ENCODE measurements around the gene PAK6.
A peak's percentile ranks its signal among the peaks of the same experiment; 100 is the strongest.

The PAK6 gene

GRCh38 chr15:40293905-40294895 lies 55.3 kb downstream of the PAK6 start:
- no peak for DNase-seq

- DNase-seq, result no peak
Measured at GRCh38 chr15:40295297-40295696, 56.4 kb downstream of the PAK6 start.

- DNase-seq, result no peak
Measured at GRCh38 chr15:40295877-40296560, 57.2 kb downstream of the PAK6 start.

DNA sequence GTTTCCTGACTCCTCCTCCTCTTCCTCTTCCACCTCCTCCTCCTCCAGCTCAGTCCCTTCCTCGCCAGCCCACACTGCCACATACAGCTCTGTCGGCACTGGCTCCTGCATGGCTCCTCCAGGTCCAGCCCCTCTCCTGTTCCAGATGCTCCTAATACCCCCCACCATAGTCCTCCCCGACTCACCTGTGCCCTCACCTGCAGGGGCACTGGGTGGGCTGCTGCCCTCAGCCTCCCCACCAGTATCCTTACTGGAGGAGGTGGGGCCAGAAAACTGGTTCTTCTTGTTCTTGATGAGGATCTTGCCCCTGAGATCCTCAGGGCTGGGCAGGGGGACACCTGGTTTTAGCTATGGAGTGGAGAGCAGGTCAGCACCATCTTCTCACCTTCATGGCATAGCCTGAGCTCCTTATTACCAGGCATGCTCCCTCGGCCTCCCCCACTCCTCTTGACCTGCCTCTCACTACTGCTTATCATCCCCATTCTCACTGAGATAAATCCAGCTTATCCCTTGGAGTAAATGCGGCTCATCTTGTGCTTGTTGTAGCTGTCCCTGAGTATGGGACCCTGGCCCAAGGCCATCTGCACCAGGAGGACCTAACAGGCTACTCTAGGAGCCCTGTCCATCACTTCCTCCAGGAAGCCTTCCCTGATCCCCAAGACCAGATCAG lies 57.8 kb downstream of the PAK6 start:
- DNase-seq, result no peak

DNA sequence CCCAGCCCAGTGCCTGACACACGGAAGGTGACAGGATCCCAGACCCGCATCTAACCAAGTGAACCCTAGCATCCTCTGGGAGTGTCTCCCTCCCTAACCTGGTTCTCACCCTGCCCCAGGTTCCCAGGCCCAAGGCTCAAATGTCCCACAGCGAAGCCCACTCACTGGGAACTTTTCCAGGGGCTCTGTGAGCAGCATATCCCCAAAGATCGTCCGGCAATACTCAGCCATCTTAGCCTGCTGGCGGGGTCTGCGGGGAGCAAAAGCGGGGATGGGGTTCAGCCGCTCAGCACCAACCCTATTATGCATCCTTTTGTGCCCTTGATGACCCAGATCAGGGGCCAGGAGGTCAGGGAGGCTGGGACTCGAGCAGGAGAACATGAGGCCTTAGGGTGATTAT lies 58.5 kb downstream of the PAK6 start:
- no peak for DNase-seq

DNA sequence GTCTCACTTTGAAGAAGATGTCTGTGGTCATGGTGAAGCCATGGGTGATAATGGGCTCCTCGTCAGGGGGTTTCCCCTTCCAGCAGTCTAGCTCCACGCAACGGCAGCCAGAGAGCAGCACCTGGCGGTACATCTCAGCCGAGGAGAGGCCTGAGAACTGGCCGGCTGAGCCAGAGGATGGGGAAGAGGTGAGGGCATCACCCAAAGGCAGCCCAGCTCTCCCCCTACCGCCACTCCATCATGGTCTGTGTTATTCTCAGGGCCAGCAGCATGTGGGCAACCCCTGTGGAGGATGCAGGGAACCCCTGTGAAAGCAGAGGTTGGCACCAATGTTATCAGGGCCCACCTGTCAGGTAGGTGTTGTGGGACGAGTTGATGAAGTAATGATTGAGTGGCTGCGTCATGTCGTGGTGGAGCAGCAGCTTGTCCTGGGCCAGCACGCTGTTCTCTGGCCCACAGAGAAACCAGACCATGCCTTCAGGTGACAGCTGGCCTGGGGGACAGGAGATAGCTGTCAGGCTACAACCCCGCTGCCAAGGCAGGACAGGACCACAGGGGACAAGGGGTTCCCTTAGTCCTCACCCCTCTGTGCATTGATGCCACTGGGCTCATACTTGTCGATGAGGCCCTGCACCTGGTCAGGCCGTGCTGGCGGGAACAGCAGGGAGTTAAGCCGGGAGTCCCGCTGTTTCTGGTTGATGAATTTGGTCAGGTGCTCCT lies 59.5 kb downstream of the PAK6 start:
- DNase-seq, result no peak

DNA sequence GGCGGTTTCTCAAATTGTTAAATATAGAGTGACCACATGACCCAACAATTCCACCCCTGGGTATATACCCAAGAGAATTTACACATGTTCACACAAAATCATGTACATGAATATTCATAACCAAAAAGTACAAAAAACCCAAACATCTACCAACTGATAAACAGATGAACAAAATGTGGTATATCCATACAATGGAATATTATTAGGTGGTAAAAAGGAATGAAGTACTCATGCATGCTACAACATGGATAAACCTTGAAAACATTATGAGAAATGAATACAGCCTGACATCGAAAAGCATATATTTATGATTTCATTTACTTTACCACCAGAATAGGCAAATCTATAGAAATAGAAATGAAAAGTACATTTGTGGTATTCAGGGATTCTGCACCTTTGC lies 61.5 kb downstream of the PAK6 start:
- DNase-seq, result no peak

DNA sequence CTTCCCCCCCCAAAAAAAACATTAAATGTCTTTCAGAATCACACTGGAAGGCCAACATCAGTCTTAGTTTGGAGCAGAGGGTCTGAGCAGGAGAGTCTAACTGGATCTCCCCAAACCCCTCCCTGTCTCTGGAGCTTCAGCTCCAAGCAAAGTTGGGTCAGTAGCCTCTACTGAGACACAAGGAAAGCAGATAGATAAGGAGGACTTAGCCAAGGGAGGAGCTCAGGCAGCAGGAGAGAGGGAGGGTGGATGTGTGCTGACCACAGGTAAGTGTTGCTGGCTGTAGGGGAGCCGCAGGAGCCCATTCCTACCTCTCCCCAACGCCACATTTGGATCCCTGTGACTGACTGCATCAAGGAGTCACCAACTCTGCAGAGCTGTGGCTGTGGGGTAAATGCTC lies 61.9 kb downstream of the PAK6 start:
- no peak for DNase-seq

- no peak for DNase-seq
Measured at GRCh38 chr15:40301467-40302179, 62.8 kb downstream of the PAK6 start.

- DNase-seq, result no peak
Measured at GRCh38 chr15:40302288-40302886, 63.5 kb downstream of the PAK6 start.

DNA sequence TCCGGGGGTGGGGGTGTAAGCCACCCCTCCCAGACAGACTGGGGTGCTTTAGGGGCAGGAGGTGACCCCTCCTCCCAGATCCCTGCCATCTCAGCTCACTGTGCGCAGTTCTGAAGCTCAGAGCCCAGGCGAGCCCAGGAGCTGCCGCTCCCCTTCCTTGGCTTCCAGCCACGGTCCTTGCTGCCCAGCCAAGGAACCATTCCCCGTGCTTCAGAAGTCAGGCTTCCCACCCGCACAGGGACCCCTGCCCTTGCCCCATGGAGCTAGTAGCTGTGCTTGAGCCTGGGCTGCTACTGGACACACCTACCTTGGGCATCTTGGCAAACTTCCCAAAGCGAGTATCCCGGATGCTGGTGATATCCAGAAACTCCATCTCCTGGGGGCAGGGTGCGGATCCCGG lies 64.1 kb downstream of the PAK6 start:
- DNase-seq, result no peak

GRCh38 chr15:40303576-40303975 lies 64.7 kb downstream of the PAK6 start:
- no peak for DNase-seq

GRCh38 chr15:40305281-40305680 lies 66.4 kb downstream of the PAK6 start:
- no peak for DNase-seq

GRCh38 chr15:40306371-40306770 lies 67.5 kb downstream of the PAK6 start:
- no peak for DNase-seq

DNA sequence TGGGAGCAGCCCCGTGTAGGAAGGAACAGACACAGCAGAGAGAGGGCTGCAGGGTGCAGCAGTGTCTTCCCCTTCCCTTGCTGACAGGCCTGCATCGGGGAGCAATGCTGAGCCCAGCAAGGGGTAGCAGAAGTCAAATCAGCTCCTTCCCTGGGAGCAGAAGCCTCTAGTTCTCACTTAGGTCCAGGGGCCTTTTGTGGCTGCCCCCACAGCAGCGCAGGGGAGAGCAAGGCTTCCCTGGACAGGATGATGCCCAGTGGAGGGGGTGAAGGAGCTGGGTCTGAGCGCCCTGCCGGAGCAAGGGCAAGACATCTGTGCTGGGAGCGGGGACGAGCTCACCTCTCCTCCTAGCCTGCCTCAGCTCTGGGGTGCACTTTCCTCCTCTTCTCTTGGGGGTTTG lies 68.0 kb downstream of the PAK6 start:
- no peak for DNase-seq

DNA sequence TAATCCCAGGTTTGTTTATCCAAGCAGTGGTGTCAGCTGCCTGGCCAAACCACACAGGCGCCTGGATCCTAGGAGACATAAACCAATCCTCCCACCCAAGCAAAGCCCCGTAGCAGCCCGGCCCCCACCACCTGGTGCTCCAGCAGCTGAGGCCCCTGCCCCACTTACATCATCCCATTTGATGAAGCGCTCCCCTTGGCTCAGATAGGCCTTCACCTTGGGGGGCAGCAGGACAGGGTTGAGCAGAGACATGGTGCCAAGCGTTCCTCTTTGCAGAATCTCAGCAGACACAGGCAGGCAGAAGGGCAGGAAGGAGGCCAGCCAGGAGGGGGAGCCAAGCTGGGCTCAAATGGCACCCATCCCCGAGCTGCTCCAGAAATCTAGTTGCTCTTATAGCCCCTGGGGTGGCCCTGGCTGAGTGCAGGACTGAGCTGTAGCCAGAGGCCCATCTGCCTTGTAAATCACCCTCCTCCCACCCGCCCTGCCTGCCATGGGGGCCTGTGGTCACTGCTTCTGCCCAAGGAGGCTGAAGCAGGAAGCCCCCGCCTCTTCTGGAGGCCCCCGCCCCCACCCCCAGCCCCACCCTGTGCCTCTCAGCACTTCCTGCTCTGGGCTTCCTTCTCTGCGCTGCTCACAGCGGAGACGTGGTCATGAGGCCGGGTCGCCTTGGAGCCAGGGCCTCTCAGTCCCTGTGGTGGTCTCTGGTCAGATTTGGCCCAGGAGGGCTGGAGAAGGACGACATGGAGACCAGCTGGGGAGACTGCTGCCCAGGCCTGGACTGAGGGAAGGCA lies 68.8 kb downstream of the PAK6 start, which contains the start of gene PLCB2:
Gene PLCB2 (minus strand): TSS at position 515 of the 791 bp plus-strand sequence. CDS start 263 bp downstream, at position 252.
- no peak for DNase-seq

- DNase-seq, result no peak
Measured at GRCh38 chr15:40309344-40309862, 70.5 kb downstream of the PAK6 start.

GRCh38 chr15:40310001-40310959 lies 71.4 kb downstream of the PAK6 start:
- peak; percentile 32 for DNase-seq

DNA sequence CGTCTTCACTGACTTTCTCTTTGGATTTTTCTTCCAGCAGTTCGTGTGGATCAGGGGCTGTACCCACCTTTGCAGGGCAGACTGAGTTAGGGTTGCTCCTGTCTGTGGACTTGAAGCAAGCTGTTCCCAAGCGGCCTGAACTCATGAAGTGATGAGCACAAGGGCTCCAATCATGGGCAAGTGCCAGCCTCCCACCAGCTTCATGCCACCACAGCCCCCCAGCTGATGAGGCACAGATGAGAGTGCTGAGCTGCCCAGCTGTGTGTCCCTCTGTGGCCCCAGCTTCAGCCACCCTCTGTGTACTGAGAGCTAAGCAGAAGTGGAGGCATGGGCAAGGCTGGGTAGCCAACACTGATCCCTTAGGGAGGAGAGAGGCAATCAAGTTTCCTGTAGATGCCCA lies 72.1 kb downstream of the PAK6 start:
- DNase-seq, result no peak

Measured in EL (cell line).